Islet precursor cell (in vitro differentiated cells): ENCODE data around the gene CFAP97.
A peak's percentile ranks its signal among the peaks of the same experiment; 100 is the strongest.

Experiments
- DNase-seq: peaks from one replicate; pipeline ENCODE4 v3.0.0-alpha.2; 2018

The CFAP97 gene

DNA sequence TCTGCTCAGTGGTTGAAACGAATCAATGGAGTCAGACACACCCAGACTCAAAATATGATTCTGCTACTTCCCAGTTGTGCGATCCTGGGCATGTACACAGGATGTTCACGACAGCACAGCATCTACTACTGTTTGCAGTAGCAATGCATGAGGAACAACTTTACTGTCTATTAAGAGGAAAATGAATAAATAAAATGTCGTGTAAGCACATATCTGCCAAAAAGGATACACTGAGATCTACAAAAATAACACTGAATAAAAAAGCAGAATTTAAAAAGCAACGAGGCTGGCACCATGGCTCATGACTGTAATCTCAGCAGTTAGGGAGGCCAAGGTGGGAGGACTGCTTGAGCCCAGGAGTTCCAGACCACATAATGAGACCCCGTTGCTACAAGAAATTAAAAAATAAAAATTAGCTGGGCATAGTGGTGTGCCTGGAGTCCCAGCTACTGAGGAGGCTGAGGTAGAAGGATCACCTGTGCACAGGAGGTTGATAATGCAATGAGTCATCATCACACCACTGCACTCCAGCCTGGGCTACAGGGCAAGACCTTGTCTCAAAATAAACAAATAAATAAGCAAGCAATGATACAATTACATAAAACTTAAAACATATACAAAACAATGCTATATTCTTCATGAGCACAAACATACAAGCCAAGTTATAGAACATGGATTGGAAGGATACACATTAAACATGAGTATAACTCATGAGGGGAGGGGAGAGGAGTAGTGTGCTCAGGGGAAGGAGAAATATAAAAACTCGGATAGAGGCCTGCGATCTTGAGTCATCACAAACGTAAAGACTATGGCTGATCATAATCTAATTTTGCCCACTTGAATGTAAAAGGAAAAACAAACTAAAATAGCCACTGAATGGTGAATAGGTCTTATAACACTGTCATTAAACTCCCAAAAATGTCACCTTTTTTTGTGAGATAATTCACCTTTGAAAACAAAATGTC lies 8.6 kb downstream of the CFAP97 start:
- no peak for DNase-seq

DNA sequence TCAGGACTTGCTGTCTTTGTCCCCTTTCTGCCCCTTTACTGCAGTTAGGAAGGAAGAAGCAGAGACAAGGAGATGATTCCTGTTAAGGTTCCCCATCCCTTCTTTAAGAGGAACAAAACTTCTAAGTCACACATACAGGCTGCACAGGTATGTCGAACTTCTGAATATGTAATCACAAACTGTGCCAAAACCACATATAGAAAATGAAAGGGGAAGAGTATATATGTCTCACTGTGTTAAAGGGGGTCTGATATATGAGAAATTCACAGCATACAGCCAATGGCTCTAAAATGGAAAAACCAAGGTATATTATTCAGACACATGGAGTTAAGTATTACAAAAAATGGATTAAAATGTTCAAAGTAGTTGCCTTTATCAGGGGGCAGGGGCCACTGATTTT lies 11.7 kb downstream of the CFAP97 start:
- DNase-seq, result no peak

DNA sequence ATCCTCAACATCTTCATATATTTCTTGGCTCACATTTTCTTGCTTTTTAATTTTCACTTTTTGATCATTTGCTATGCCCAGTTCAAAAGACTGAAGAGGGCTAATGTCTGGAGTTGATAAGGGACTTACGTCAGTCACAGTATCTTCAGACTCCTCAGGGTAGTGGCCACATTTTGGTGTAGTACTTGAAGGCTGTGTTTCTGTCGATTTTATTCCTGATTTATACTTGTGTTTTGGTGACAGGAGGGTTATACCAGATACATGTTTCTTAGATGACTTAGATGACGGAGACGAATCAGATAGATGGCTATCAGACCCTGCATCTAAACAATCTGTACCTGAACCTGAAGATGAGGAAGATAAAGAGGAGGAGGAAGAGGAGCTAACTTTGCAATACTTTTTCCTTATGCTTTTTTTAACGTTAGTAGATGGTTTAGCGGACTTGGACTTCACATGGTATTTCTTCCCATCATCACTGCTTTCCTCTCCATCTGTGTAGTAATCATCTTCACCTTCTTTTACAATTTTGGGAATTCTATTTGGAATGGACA lies 13.4 kb downstream of the CFAP97 start:
- DNase-seq, result no peak

DNA sequence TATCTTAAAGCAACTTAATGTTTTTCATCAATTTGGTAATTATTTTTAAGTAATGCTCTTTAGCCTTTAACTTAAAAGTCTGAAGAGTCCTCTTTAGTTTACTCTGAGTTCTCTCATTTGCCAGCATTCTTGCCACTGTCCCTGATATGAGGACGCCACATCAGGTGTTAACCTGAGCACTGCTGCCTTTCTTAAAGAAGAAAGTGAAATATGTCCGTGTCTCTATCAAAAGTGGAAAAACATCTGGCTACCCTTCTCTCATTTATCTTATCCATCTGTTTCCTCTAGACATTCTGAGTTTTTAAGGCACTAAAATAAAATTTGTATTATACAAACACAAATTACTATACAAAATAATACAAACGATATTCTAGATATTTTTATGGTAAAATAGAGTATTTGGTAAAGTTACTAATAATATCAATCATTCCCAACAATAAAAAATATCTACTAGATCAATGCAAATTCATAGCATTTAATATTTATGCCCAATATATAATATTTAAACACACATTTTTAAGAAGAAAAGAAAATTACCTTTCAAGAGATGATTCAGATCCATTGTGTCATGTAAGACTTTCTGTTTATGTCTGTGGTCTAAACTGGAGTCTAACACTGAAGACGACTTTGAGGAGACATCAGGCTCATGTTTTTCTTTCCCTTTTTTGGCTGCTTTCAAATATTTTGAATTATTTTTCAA lies 14.0 kb downstream of the CFAP97 start:
- DNase-seq, result no peak

- no peak for DNase-seq
Measured at GRCh38 chr4:185186769-185187168, 17.0 kb downstream of the CFAP97 start.

DNA sequence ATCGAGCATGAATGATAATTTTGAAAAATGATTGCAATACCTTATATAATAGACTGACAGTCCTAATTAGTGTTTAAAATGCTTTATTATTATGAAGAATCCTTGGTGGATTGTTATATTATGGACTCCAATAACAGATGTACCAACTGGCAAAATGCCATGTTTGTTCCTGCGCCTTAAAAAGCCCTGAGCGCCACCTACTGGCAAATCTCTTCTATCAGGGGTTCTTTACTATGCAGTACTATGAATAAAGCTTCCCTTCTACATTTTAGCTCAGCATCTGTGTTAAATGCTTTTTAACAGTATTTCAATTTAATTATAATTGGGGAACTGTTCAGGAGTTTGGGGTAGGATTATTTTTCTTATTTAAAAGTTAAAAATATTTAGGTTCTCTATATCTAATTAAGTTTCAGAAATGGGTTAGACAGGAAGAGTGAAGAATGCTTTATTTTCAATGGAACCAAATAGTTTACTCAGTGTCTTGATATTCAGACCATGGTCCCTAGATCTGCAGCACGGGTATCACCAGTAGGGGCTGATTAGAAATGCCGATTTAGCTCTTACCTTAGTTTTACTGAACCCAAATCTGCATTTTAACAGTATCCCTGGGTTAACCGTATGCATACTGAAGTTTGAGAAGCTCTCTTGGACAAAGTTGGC lies 20.0 kb downstream of the CFAP97 start:
- peak; percentile 68 for DNase-seq

DNA sequence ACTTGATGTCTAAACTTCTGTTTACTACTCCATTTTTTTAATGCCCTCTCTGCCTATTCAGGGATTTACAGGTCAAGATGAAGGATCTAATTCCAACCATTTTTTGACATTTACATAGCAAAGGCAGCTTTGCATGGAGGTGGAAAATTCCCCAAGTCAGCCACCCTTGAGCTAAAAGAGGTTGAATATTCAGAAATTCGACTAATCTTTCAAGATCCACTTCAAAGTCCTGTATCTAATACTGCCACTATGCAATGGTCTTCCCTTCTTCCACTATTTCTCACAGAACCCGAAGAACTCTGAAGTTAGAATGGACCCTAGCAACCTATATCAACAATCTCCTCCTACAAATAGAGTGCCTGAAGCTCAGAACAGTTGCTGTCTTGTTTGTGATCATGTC lies 21.6 kb downstream of the CFAP97 start:
- no peak for DNase-seq

DNA sequence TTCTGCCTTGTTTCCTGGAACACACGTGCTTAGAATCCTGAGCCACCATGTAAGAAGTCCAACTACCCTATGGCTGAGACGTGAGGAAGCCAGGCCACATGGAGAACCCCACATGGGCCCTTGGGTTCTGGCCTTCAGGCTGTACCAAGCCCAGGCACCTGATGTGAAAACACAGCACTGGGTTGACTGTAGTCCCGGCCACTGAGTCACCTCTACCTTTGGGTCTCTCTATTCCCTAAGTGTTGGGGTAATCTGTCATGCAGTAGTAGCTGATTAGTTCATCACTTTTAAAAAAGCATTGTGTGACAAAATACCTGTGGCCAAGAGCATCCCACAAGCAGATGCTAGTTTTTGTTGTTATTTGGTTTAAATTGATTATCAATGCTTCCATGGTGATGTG lies 24.3 kb downstream of the CFAP97 start:
- no peak for DNase-seq

DNA sequence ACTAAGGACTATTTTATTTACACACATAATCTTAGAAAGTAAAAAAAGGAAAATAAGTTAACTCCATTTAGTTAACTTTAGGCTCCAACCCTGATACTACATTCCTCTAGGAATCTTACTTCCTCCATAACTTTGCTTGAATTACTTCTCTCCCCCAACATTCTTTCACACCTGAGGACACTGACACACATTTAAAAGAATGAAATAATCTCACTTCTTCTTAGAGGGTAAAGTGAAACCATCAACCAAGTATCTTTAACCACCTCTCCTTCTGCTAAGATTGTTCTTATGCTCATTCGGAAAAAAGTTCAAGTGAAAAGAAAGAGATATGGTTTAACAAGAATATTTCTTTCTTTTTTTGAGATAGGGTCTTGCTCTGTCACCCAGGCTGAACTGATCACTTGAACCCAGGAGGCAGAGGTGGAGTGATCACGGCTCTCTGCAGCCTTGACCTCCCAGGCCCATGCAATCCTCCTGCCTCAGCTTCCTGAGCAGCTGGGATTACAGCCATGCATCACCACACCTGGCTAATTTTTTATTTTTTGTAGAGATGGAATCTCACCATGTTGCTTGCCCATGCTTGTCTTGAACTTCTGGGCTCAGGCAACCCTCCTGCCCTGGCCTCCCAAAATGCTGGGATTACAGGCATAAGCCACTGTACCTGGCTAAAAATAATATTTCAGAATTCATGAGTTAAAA lies 32.3 kb downstream of the CFAP97 start:
- no peak for DNase-seq

DNA sequence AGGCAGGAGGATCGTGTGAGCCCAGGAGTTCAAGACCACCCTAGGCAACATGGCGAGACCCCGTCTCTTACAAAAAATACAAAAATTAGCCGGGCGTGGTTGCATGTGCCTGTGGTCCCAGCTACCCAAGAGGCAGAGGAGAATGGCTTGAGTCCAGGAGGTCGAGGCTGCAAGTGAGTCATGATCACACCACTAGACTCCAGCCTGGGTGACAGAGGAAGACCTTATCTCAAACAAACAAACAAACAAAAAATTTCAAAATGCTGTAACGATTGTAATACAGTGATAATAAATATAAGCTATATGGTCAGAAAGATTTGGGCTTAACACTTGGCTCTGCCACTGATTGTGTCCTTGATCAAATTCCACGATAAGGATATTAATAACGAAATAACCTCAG lies 36.6 kb downstream of the CFAP97 start:
- no peak for DNase-seq

DNA sequence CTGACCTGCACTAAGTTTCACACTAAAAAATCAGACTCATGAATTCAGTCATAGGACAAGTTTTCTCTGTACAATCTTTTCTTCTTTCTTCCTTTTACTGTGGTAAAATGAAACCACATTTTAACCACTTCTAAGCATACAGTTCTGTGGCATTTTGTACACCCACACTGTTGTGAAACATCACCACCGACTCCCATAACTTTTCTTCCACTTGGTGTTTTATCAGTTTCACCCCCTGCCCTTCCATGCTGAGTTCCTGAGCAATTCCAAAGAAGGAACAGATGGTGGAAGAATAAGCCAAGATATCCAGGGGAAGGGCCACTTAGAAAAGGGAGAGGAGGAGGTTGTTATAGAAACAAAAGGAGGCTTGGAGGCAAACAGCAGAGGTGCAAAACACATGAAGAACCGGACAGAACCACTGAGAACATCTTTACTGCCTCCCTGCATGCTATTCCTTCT lies 38.2 kb downstream of the CFAP97 start:
- no peak for DNase-seq

- no peak for DNase-seq
Measured at GRCh38 chr4:185151296-185151695, 52.5 kb downstream of the CFAP97 start.

DNA sequence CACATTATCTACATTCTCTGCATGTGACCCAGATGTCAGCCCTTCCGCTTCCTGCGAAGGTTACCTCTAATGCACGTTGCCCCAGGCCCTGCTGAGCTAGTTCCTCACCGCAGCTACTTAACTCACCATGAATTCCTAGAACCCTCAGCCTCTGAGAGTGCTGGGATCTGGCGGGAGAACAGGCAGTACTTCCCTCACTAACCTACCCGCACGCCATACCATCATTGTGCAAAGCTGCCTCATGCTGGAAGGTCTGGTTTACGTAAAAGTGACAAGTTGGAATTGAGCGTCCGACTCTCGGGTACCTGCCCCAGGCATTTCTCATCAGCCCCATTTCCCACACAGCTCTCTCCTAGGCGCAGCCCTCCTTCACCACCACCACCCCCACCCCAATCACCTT lies 54.4 kb downstream of the CFAP97 start:
- DNase-seq, result peak; percentile 99

DNA sequence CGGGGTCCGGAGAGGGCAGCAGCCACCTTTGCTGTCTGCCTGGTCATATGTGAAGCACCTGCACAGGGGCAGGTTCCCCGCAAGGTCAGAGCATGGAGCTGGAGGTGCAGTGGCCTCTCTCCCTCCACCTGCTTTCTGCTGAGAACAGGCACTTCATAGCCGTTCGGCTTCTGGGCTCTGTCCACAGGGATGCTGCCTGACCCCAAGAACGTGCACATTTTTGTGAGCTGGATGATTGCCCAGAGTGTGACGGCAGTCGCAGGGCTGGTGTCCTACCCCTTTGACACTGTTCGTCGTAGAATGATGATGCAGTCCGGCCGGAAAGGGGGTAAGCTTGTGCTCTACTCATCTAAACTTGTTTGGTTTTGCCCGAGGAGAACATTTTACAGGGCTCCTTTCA lies 58.2 kb downstream of the CFAP97 start:
- DNase-seq, result no peak

DNA sequence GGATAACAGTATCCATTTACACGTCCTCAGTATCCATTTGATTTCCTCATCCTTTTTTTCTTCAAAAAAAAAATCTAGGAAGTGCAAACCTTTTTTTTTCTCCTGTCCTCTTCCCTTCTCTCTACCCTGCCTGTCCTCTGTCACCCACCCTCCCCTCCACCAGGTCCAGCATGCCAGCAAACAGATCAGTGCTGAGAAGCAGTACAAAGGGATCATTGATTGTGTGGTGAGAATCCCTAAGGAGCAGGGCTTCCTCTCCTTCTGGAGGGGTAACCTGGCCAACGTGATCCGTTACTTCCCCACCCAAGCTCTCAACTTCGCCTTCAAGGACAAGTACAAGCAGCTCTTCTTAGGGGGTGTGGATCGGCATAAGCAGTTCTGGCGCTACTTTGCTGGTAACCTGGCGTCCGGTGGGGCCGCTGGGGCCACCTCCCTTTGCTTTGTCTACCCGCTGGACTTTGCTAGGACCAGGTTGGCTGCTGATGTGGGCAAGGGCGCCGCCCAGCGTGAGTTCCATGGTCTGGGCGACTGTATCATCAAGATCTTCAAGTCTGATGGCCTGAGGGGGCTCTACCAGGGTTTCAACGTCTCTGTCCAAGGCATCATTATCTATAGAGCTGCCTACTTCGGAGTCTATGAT lies 59.1 kb downstream of the CFAP97 start:
- DNase-seq, result peak; percentile 66

DNA sequence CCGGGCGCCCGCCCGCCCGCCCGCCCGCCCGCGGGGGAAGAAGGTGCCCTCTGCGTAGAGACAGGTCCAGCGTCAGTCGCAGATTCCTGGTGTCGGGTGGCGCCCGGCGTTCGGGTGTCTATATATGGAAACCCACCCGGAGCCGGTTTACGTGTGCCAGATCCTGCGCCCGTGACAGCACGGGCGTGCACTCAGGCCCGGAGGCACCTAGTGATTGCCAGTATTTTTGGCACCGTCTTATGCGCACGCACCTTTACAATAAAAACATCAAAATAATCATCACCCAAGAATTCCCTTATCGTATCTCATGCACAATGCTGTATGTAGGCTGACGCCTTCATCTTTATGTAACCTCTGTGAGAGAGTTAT lies 60.2 kb downstream of the CFAP97 start:
- DNase-seq, result peak; percentile 72

GRCh38 chr4:185142912-185143600 lies 60.7 kb downstream of the CFAP97 start, which contains the start of gene SLC25A4:
TSS of gene SLC25A4 (plus strand) at chr4:185143266. CDS start at chr4:185143373, 107 bp downstream.
- DNase-seq, result peak; percentile 92

- DNase-seq, result no peak
Measured at GRCh38 chr4:185142564-185142911, 61.3 kb downstream of the CFAP97 start.

DNA sequence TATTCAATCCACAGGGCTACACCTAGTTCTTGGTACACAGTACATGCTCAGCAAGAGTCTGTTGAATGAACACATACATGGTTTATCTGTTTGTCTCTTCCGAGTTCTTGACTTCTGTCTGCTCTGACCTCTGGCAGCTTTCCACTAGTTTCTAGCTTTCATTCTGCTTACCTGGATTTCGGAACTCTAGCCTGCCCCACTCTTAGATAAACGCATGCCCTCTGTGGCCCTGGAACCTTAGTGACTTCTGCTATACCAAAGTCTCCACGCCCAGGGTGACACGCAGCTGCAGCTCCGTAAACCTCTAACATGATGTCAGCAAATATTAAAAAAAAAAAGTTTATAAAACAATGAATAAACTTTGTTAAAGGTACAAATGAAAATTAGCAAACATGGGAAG lies 62.0 kb downstream of the CFAP97 start:
- DNase-seq, result no peak

DNA sequence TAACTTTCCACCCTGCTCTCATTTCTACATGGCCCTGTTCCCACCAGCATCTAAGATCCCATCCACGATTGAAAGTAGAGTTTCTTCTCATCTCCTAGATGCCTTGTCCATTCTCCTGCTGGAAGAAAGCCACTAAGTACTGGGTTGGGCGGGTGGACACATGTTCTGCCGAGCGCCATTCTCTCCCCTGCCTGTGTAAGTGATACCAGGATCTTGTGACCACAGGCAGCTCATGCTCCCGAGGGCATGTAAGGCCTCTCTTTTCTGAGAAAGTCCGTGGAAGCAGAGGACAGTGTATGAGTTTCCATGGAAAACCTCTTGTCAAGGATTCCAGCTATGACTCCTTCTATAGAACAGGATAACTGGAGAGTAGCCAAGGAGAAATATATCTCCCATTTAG lies 64.1 kb downstream of the CFAP97 start:
- DNase-seq, result no peak

GRCh38 chr4:185138161-185138560 lies 65.6 kb downstream of the CFAP97 start:
- no peak for DNase-seq
